Stomach (tissue), 9 donors: ENCODE results near the gene ZNF860. TPM values are rescaled to one million over a fixed set of nuclear protein-coding genes. Genes with fewer than 3 reads are reported as not detected.

Experiments
- DNase-seq, 2 donors: peaks; one replicate each; pipeline versions ENCODE4 v3.0.0 to v3.0.0-alpha.2; 2013 to 2019
- H3K27ac ChIP-seq, 5 donors: fragments of 200-600 bp in 4 of 5; sonication (generic) in 4 of 5; one replicate each; pipeline ENCODE4 v1.5.1; 2013 to 2019; ENCODE audit warnings: mild to moderate bottlenecking in 1 of 5, moderate library complexity in 1 of 5
- H3K27me3 ChIP-seq, 3 donors: fragments of 200-600 bp; sonication (generic); one replicate each; pipeline ENCODE4 v1.5.1; 2017 to 2019; ENCODE audit warnings: mixed run types in 1 of 3
- H3K36me3 ChIP-seq, 4 donors: fragments of 200-600 bp; sonication (generic); 1 replicate in 3 of 4; 2 replicates in 1 of 4; pipeline ENCODE4 v1.5.1; 2016 to 2019
- H3K4me1 ChIP-seq, 4 donors: fragments of 200-600 bp; sonication (generic); one replicate each; pipeline ENCODE4 v1.5.1; 2016 to 2019
- H3K4me3 ChIP-seq, 4 donors: fragments of 200-600 bp; sonication (generic) in 3 of 4; one replicate each; pipeline ENCODE4 v1.5.1; 2016 to 2019; ENCODE audit warnings: mild to moderate bottlenecking in 1 of 4
- H3K9me3 ChIP-seq, 4 donors: fragments of 200-600 bp; sonication (generic); one replicate each; pipeline ENCODE4 v1.5.1; 2016 to 2019
- CTCF ChIP-seq, 7 experiments: fragments of 450-650 bp in 4 of 7; fragments of 200-600 bp in 3 of 7; sonication (generic) in 3 of 7; IDR thresholded peaks; one replicate each; pipeline ENCODE4 v1.5.1; 2016 to 2019; ENCODE audit warnings: antibody characterized with exemption in 7 of 7, control low read depth in 2 of 7, mild to moderate bottlenecking in 1 of 7
- EP300 ChIP-seq: sonication (generic); formaldehyde crosslinking; IDR thresholded peaks from one replicate; pipeline ENCODE4 v1.6.1; 2017; ENCODE audit warnings: antibody characterized with exemption
- POLR2A ChIP-seq, 4 donors: fragments of 450-650 bp; IDR thresholded peaks; one replicate each; pipeline ENCODE4 v1.6.1; 2016; ENCODE audit warnings: antibody characterized with exemption in 4 of 4, control low read depth in 2 of 4, mild to moderate bottlenecking in 1 of 4, moderate library complexity in 1 of 4
- POLR2AphosphoS5 ChIP-seq, 3 donors: sonication (generic); formaldehyde crosslinking; IDR thresholded peaks; one replicate each; pipeline ENCODE4 v1.6.1; 2016; ENCODE audit warnings: antibody characterized with exemption in 3 of 3
- WGBS, 5 donors: extraction: QIAGEN DNeasy Blood & Tissue Kit in 3 of 5; methylation state at CpG; one replicate each; pipeline versions ENCODE4 v1.1.5 to v1.1.7; 2013 to 2018; 5-methylcytosine and 5-hydroxymethylcytosine counted together
- intact Hi-C: fragments of 100-400 bp; cut with DNase I; formaldehyde crosslinking; loops from one replicate; pipeline ENCODE4 v1.15.1; 2023; ENCODE audit warnings: low total_unique reads
- polyA plus RNA-seq, 3 donors: library from polyadenylated mRNA; stranded (reverse); fragments of 200-250 nt; gene quantifications; one replicate each; pipeline ENCODE4 v1.2.3, GENCODE V29; 2013
- total RNA-seq, 5 donors: library from RNA; depleted of rRNA; stranded (reverse); fragments of >200 nt; gene quantifications; one replicate each; pipeline versions ENCODE4 v1.1.0 to v1.2.3, GENCODE V29; 2014 to 2016
- donor health status: healthy with polysubstance abuse.
- donor health status: Bipolar disorder and iron deficiency.
- donor health status: healthy.

The ZNF860 gene
- total and polyA plus RNA-seq, 8 donors: 0.50 to 2.0 (median 1.3) TPM; not detected in 4

GRCh38 chr3:31936420-31937060, 45.0 kb upstream of the ZNF860 start:
- Histone ChIP-seq H3K27me3 (no peaks in the 10 kb centered on the region), H3K4me1 (peaks cover 9 to 37% (median 23%) of the 10 kb centered on the region in 4 donors), H3K9me3 (no peaks in the 10 kb centered on the region), H3K36me3 (no peaks in the 10 kb centered on the region), H3K4me3 (no peak overlapping the region), H3K27ac (peak overlapping the region in 1 of 5 donors; percentile 10)
- no peak for TF ChIP-seq EP300
- TF ChIP-seq POLR2AphosphoS5 (IDR thresholded peaks at IDR 0.05): peak in 2 of 3 donors; percentile 54 to 63
- no peak for TF ChIP-seq CTCF (IDR thresholded peaks at IDR 0.05)
- intact Hi-C loops: no loop called here
- peak in 1 of 2 donors; percentile 73 for DNase-seq
- 5 to 15% (median 8%) methylated on average over 1 of the region's 1 CpG for WGBS, 5 donors

- no peak overlapping the region for H3K4me3 ChIP-seq
- no peak for DNase-seq
- H3K9me3 ChIP-seq: no peaks in the 10 kb centered on the region
- H3K4me1 ChIP-seq: peaks cover 9 to 40% (median 27%) of the 10 kb centered on the region in 4 donors
- WGBS, 5 donors: 79 to 95% (median 87%) methylated on average over 4 of the region's 4 CpGs
- no peak overlapping the region for H3K27ac ChIP-seq
- no peak for TF ChIP-seq CTCF (IDR thresholded peaks at IDR 0.05)
- TF ChIP-seq EP300: no peak
- TF ChIP-seq POLR2AphosphoS5 (IDR thresholded peaks at IDR 0.05): no peak
- TF ChIP-seq POLR2A (IDR thresholded peaks at IDR 0.05): no peak
- no peaks in the 10 kb centered on the region for H3K36me3 ChIP-seq
- H3K27me3 ChIP-seq: no peaks in the 10 kb centered on the region
- intact Hi-C loops: no loop called here
Observed at GRCh38 chr3:31937225-31937624, 44.3 kb upstream of the ZNF860 start.

GRCh38 chr3:31942446-31942845, 39.1 kb upstream of the ZNF860 start:
- H3K4me1 ChIP-seq: peaks cover 14 to 18% (median 15%) of the 10 kb centered on the region in 4 donors
- H3K36me3 ChIP-seq: no peaks in the 10 kb centered on the region
- DNase-seq: no peak
- 96 to 100% (median 100%) methylated on average over 1 to 2 of the region's 2 CpGs for WGBS, 5 donors
- no peaks in the 10 kb centered on the region for H3K27me3 ChIP-seq
- H3K4me3 ChIP-seq: no peak overlapping the region
- TF ChIP-seq CTCF (IDR thresholded peaks at IDR 0.05) (no peak), POLR2AphosphoS5 (IDR thresholded peaks at IDR 0.05) (no peak), EP300 (no peak), POLR2A (IDR thresholded peaks at IDR 0.05) (no peak)
- no peaks in the 10 kb centered on the region for H3K9me3 ChIP-seq
- intact Hi-C loops: no loop called here
- no peak overlapping the region for H3K27ac ChIP-seq

GRCh38 chr3:31943041-31943440, 38.5 kb upstream of the ZNF860 start:
- no peaks in the 10 kb centered on the region for H3K27me3 ChIP-seq
- H3K9me3 ChIP-seq: no peaks in the 10 kb centered on the region
- intact Hi-C loops: no loop called here
- H3K36me3 ChIP-seq: no peaks in the 10 kb centered on the region
- no peak for DNase-seq
- H3K4me1 ChIP-seq: peaks cover 15 to 18% (median 18%) of the 10 kb centered on the region in 4 donors
- no peak overlapping the region for H3K27ac ChIP-seq
- TF ChIP-seq CTCF (IDR thresholded peaks at IDR 0.05): no peak
- TF ChIP-seq EP300: no peak
- no peak for TF ChIP-seq POLR2A (IDR thresholded peaks at IDR 0.05)
- no peak for TF ChIP-seq POLR2AphosphoS5 (IDR thresholded peaks at IDR 0.05)
- H3K4me3 ChIP-seq: no peak overlapping the region
